Endothelial cell of umbilical vein (primary cell): ENCODE measurements around the gene FMNL2. TPM values are rescaled to one million over a fixed set of nuclear protein-coding genes. Genes with fewer than 3 reads are reported as not detected.

Experiments used
- BruUV-seq: library from RNA; stranded (reverse); fragments of 400-500 nt; replicated peaks from 2 replicates; lab custom pipeline; 2021; lab: Mats Ljungman, UMichigan
- CTCF ChIA-PET: fragments of 300-600, 350-600 bp; sonication (Branson Sonifier 250); formaldehyde crosslinking; loops from one replicate; lab custom pipeline; 2021; ENCODE audit warnings: antibody characterized with exemption, inconsistent platforms; lab: Charles Lee
- POLR2A ChIA-PET: fragments of 300-600, 350-600 bp; sonication (Branson Sonifier 250); formaldehyde crosslinking; loops from one replicate; lab custom pipeline; 2021; ENCODE audit warnings: antibody characterized with exemption, inconsistent platforms; lab: Charles Lee
- DNase-seq: peaks from one replicate; pipeline ENCODE4 v3.0.0-alpha.2; 2011; ENCODE audit warnings: low read depth, low spot score
- FAIRE-seq: peaks from 2 replicates; lab custom pipeline; 2011; peaks lifted over from hg19 to GRCh38; lab: Jason Lieb, UNC
- H2AFZ ChIP-seq: 2 replicates; pipeline ENCODE4 v1.6.0; 2012; ENCODE audit warnings: low read depth, low read length, control low read depth, inconsistent platforms
- H3K27ac ChIP-seq: 2 replicates; pipeline ENCODE4 v1.5.1; 2011; ENCODE audit warnings: low read depth, mild to moderate bottlenecking, control low read depth, low read length, moderate library complexity; ENCODE audit not compliant: insufficient read depth
- H3K27me3 ChIP-seq, 2 experiments: 2 replicates each; pipeline versions ENCODE4 v1.6.0 to v1.6.1; 2011; ENCODE audit warnings: low read length in 2 of 2, mixed read lengths in 1 of 2; ENCODE audit not compliant: control insufficient read depth in 2 of 2, insufficient read depth in 2 of 2
- H3K36me3 ChIP-seq, 2 experiments: 2 replicates in 1 of 2; 3 replicates in 1 of 2; pipeline ENCODE4 v1.5.1; 2011; ENCODE audit warnings: low read length in 2 of 2, mild to moderate bottlenecking in 1 of 2, moderate library complexity in 1 of 2; ENCODE audit not compliant: control insufficient read depth in 2 of 2, insufficient read depth in 2 of 2; ENCODE audit errors: extremely low read depth in 1 of 2
- H3K4me1 ChIP-seq: 3 replicates; pipeline ENCODE4 v1.5.1; 2011; ENCODE audit warnings: mild to moderate bottlenecking, low read length; ENCODE audit not compliant: control insufficient read depth, insufficient read depth; ENCODE audit errors: extremely low read depth
- H3K4me2 ChIP-seq: 2 replicates; pipeline ENCODE4 v1.6.1; 2011; ENCODE audit warnings: low read length, control low read depth, mixed read lengths; ENCODE audit not compliant: insufficient read depth
- H3K4me3 ChIP-seq, 3 experiments: fragments of 200-600 bp in 1 of 3; sonication (generic), shearing (Covaris generic) in 1 of 3; replicated peaks in 1 of 3; 2 replicates each; pipeline ENCODE4 v1.5.1; 2011 to 2016; ENCODE audit warnings: control low read depth in 3 of 3, low read length in 3 of 3, mild to moderate bottlenecking in 2 of 3, inconsistent platforms in 1 of 3, low read depth in 1 of 3, moderate library complexity in 1 of 3; ENCODE audit not compliant: insufficient read depth in 1 of 3
- H3K79me2 ChIP-seq: 2 replicates; pipeline ENCODE4 v1.6.0; 2012; ENCODE audit warnings: low read length, inconsistent platforms; ENCODE audit not compliant: control insufficient read depth, insufficient read depth
- H3K9ac ChIP-seq: replicated peaks from 2 replicates; pipeline ENCODE3; 2011; ENCODE audit warnings: low read length, control low read depth; ENCODE audit not compliant: insufficient read depth; ENCODE audit errors: extremely low read depth
- H3K9me1 ChIP-seq: replicated peaks from 3 replicates; pipeline ENCODE4 v1.6.0; 2011; ENCODE audit warnings: mild to moderate bottlenecking, low read length; ENCODE audit not compliant: control insufficient read depth, insufficient read depth; ENCODE audit errors: extremely low read depth
- H3K9me3 ChIP-seq: replicated peaks from 2 replicates; pipeline ENCODE4 v1.5.1; 2012; ENCODE audit warnings: low read length, inconsistent platforms; ENCODE audit not compliant: control insufficient read depth, insufficient read depth
- H4K20me1 ChIP-seq: replicated peaks from 2 replicates; pipeline ENCODE3; 2011; ENCODE audit warnings: mild to moderate bottlenecking, low read length; ENCODE audit not compliant: control insufficient read depth, insufficient read depth; ENCODE audit errors: extremely low read depth
- CTCF ChIP-seq, 2 donors: IDR thresholded peaks; 1 replicate in 1 of 2; 2 replicates in 1 of 2; pipeline ENCODE4 v1.5.1; 2011; ENCODE audit warnings: low read length in 2 of 2, mild to moderate bottlenecking in 2 of 2, moderate library complexity in 2 of 2, control low read depth in 1 of 2, inconsistent platforms in 1 of 2, low read depth in 1 of 2; ENCODE audit not compliant: insufficient read depth in 1 of 2; ENCODE audit errors: extremely low read depth in 1 of 2
- EZH2 ChIP-seq: IDR thresholded peaks from 2 replicates; pipeline ENCODE4 v1.6.1; 2012; ENCODE audit warnings: borderline replicate concordance, low read depth, mild to moderate bottlenecking, moderate library complexity, low read length, inconsistent platforms; ENCODE audit not compliant: severe bottlenecking
- FOS ChIP-seq: IDR thresholded peaks from 2 replicates; pipeline ENCODE4 v1.6.1; 2011; ENCODE audit warnings: mild to moderate bottlenecking, low read length, moderate library complexity, borderline replicate concordance; ENCODE audit not compliant: insufficient read depth
- GATA2 ChIP-seq: IDR thresholded peaks from 2 replicates; pipeline ENCODE4 v1.7.0; 2011; ENCODE audit warnings: low read depth, mild to moderate bottlenecking, moderate library complexity, mixed read lengths, low read length; ENCODE audit not compliant: insufficient read length, insufficient read depth
- JUN ChIP-seq: IDR thresholded peaks from 2 replicates; pipeline ENCODE4 v1.6.1; 2011; ENCODE audit warnings: borderline replicate concordance, low read depth; ENCODE audit not compliant: insufficient read length, insufficient read depth
- MYC ChIP-seq: IDR thresholded peaks from one replicate; pipeline ENCODE4 v1.6.1; 2011; ENCODE audit warnings: mild to moderate bottlenecking, low read depth, low read length
- POLR2A ChIP-seq: IDR thresholded peaks from 2 replicates; pipeline ENCODE4 v1.6.1; 2012; ENCODE audit warnings: low read depth, mild to moderate bottlenecking, control low read depth, low read length
- dilution Hi-C: fragments of 300-500 bp; cut with MboI; formaldehyde crosslinking; loops from one replicate; pipeline ENCODE4 v1.15.0; 2019; ENCODE audit warnings: low sequenced_read_pairs; ENCODE audit not compliant: extremely low pct_ligation_motif_present
- intact Hi-C: fragments of 100-400 bp; cut with micrococcal nuclease; formaldehyde crosslinking; loops from one replicate; pipeline ENCODE4 v1.10.0; 2022
- polyA plus RNA-seq, 4 experiments: library from polyadenylated mRNA; depleted of rRNA in 3 of 4; stranded (reverse) in 3 of 4; unstranded in 1 of 4; fragments of >200 nt; gene quantifications; 2 replicates each; pipeline versions ENCODE4 v1.2.1 to v1.2.3, GENCODE V29; 2011 to 2012; ENCODE audit warnings: missing spikeins in 1 of 4
- total RNA-seq: library from RNA; stranded (reverse); gene quantifications from 2 replicates; pipeline ENCODE4 v1.2.3, GENCODE V29; 2021
- TF ChIP-seq, protein P1 (sequence below): IDR thresholded peaks from 2 replicates; pipeline ENCODE4 v1.6.1; 2011; ENCODE audit not compliant: insufficient read depth, insufficient read length

The FMNL2 gene
- total and polyA plus RNA-seq, 2 donors (not counting 3 experiments of a cell fraction or from before 2014, with no cell fraction given) = 8.3 to 28.0 TPM

GRCh38 chr2:152518641-152519580 lies 183.9 kb downstream of the FMNL2 start:
- ChIA-PET CTCF (interaction anchor here (0.6 kb wide), 1 partner anchor 116 kb away, joined by 3 read pairs; no protein-coding TSS in a partner anchor), POLR2A (no interaction called here)
- H3K36me3 ChIP-seq = no peaks in the 10 kb centered on the region
- no peak overlapping the region for H3K4me3 ChIP-seq
- dilution Hi-C loops (no loop called here), intact Hi-C loops (no loop called here)
- peaks cover 17% of the 10 kb centered on the region for H3K4me1 ChIP-seq
- no peak overlapping the region for H3K9ac ChIP-seq
- H3K27ac ChIP-seq = no peak overlapping the region
- TF ChIP-seq GATA2 (no peak), CTCF (IDR thresholded peaks at IDR 0.05; ENCODE audit: extremely low read depth in 1 of 2, insufficient read depth in 1 of 2, low read depth in 1 of 2, low read length in 2 of 2) (no peak), MYC (no peak), FOS (no peak), POLR2A (no peak), EZH2 (no peak), JUN (no peak)
- TF ChIP-seq, protein P1, sequence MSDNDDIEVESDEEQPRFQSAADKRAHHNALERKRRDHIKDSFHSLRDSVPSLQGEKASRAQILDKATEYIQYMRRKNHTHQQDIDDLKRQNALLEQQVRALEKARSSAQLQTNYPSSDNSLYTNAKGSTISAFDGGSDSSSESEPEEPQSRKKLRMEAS = no peak
- no peak overlapping the region for H3K4me2 ChIP-seq
- BruUV-seq = no TSS peak
- no peak for FAIRE-seq
- H4K20me1 ChIP-seq = peaks cover 2% of the 10 kb centered on the region
- no peaks in the 10 kb centered on the region for H3K27me3 ChIP-seq
- no peaks in the 10 kb centered on the region for H3K9me1 ChIP-seq
- H2AFZ ChIP-seq = no peak overlapping the region
- no peaks in the 10 kb centered on the region for H3K9me3 ChIP-seq
- H3K79me2 ChIP-seq = peaks cover 7% of the 10 kb centered on the region
- DNase-seq = no peak
